ENCODE data around the gene BCL2A1.

- TF ChIP-seq, protein P1, sequence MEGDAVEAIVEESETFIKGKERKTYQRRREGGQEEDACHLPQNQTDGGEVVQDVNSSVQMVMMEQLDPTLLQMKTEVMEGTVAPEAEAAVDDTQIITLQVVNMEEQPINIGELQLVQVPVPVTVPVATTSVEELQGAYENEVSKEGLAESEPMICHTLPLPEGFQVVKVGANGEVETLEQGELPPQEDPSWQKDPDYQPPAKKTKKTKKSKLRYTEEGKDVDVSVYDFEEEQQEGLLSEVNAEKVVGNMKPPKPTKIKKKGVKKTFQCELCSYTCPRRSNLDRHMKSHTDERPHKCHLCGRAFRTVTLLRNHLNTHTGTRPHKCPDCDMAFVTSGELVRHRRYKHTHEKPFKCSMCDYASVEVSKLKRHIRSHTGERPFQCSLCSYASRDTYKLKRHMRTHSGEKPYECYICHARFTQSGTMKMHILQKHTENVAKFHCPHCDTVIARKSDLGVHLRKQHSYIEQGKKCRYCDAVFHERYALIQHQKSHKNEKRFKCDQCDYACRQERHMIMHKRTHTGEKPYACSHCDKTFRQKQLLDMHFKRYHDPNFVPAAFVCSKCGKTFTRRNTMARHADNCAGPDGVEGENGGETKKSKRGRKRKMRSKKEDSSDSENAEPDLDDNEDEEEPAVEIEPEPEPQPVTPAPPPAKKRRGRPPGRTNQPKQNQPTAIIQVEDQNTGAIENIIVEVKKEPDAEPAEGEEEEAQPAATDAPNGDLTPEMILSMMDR (IDR thresholded peaks at IDR 0.05) = no peak
- TF ChIP-seq POLR2AphosphoS5 (IDR thresholded peaks at IDR 0.05; ENCODE audit: low read depth, low read length) (no peak), REST (IDR thresholded peaks at IDR 0.05; ENCODE audit: insufficient read depth in 1 of 2, low read depth in 2 of 2, low read length in 1 of 2) (no peak), SIN3A (IDR thresholded peaks at IDR 0.05; ENCODE audit: borderline replicate concordance, insufficient read depth, low read depth, low read length) (no peak)
Observed at GRCh38 chr15:79969146-79969545, 1.9 kb downstream of the BCL2A1 start.
